GM12878 (cell line): Measurements from ENCODE around the gene EPAS1.

Experiments used
- MTA2 ChIP-seq: fragments of 450-650 bp; IDR thresholded peaks from 2 replicates; pipeline ENCODE4 v1.6.1; 2016; ENCODE audit warnings: low read depth, mild to moderate bottlenecking, moderate library complexity
- NR2C1 ChIP-seq: fragments of 450-650 bp; IDR thresholded peaks from 2 replicates; pipeline ENCODE4 v1.6.1; 2017; ENCODE audit warnings: antibody characterized with exemption, mild to moderate bottlenecking, moderate library complexity
- RCOR1 ChIP-seq: conservative IDR thresholded peaks from 2 replicates; pipeline ENCODE4 v1.6.1; 2012; ENCODE audit warnings: low read depth, low read length, improper control_type of control experiment

DNA sequence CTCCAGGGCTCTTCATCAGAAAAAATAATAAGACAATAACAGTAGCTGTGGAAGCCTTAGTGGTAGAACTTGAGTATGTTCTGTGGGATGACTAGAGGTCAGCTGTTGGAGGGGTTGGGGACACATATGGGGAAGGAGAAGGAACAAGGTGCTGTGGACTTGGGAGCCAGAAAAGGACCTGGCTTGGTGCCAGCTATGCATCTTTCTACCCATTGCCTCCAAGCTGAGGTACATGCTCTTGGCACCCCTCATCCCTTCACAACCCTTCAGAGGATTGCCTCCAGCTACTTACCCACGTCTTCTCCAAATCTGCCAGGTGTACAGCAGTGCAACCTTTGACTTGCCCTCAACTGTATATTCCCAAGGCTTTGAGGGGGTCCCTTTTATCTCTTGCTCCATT is 15.3 kb upstream of the EPAS1 start:
- TF ChIP-seq NR2C1 (no peak), RCOR1 (no peak), MTA2 (no peak)
